ENCODE results near the gene ZCCHC18.

ZCCHC18 gene

GRCh38 chrX:104134583-104135261 is 22.4 kb downstream of the ZCCHC18 start:
- DNase-seq, result no peak

- no peak for DNase-seq
Measured at GRCh38 chrX:104135677-104136076, 23.4 kb downstream of the ZCCHC18 start.

GRCh38 chrX:104136241-104137019 is 24.1 kb downstream of the ZCCHC18 start:
- DNase-seq, result peak; percentile 4

- DNase-seq, result no peak
Measured at GRCh38 chrX:104137496-104137895, 25.2 kb downstream of the ZCCHC18 start.

GRCh38 chrX:104141087-104141760 is 28.9 kb downstream of the ZCCHC18 start:
- no peak for DNase-seq

GRCh38 chrX:104151037-104151436 is 38.7 kb downstream of the ZCCHC18 start:
- DNase-seq, result no peak

GRCh38 chrX:104156630-104157529 is 44.6 kb downstream of the ZCCHC18 start, which contains the start of gene SLC25A53:
TSS of gene SLC25A53 (minus strand) at chrX:104157009. CDS start at chrX:104105257, 51,752 bp downstream.
- peak; percentile 69 for DNase-seq

All from activated effector memory CD4-positive, alpha-beta T cell treated with Interleukin-2 at 50 U/mL for 16 hours (primary cell).